HEK293 (cell line): ENCODE results near the gene NME3.

Source experiments
- CTCF ChIP-seq: fragments of 450-650 bp; formaldehyde crosslinking; IDR thresholded peaks from 2 replicates; pipeline ENCODE4 v1.5.1; 2016; ENCODE audit warnings: missing biosample characterization, missing genetic modification characterization
- ELK4 ChIP-seq: IDR thresholded peaks from 2 replicates; pipeline ENCODE4 v1.6.1; 2011; ENCODE audit warnings: mild to moderate bottlenecking, low read depth, low read length, borderline replicate concordance
- HIC1 ChIP-seq: fragments of 450-650 bp; formaldehyde crosslinking; IDR thresholded peaks from 2 replicates; pipeline ENCODE4 v1.5.1; 2016; ENCODE audit warnings: missing biosample characterization, missing genetic modification characterization
- HOXA7 ChIP-seq: sonication (generic); formaldehyde crosslinking; IDR thresholded peaks from 2 replicates; pipeline ENCODE4 v1.8.1; 2022; ENCODE audit warnings: missing genetic modification reagents, borderline replicate concordance
- KLF8 ChIP-seq: fragments of 450-650 bp; formaldehyde crosslinking; IDR thresholded peaks from 2 replicates; pipeline ENCODE4 v1.5.1; 2016; ENCODE audit warnings: missing biosample characterization, missing genetic modification characterization
- KLF9 ChIP-seq: fragments of 450-650 bp; formaldehyde crosslinking; IDR thresholded peaks from 2 replicates; pipeline ENCODE4 v1.5.1; 2016; ENCODE audit warnings: missing biosample characterization, missing genetic modification characterization, low read depth
- OVOL3 ChIP-seq: fragments of 450-650 bp; formaldehyde crosslinking; IDR thresholded peaks from 2 replicates; pipeline ENCODE4 v1.5.1; 2016; ENCODE audit warnings: missing biosample characterization, missing genetic modification characterization
- REPIN1 ChIP-seq: fragments of 450-650 bp; formaldehyde crosslinking; IDR thresholded peaks from 2 replicates; pipeline ENCODE4 v1.5.1; 2017; ENCODE audit warnings: missing biosample characterization, missing genetic modification characterization, low read depth
- SP2 ChIP-seq: fragments of 450-650 bp; formaldehyde crosslinking; IDR thresholded peaks from 2 replicates; pipeline ENCODE4 v1.5.1; 2016; ENCODE audit warnings: missing biosample characterization, missing genetic modification characterization
- SP3 ChIP-seq: fragments of 450-650 bp; formaldehyde crosslinking; IDR thresholded peaks from 2 replicates; pipeline ENCODE4 v1.5.1; 2016; ENCODE audit warnings: missing biosample characterization, missing genetic modification characterization
- WT1 ChIP-seq: fragments of 450-650 bp; formaldehyde crosslinking; IDR thresholded peaks from 2 replicates; pipeline ENCODE4 v1.5.1; 2016; ENCODE audit warnings: missing biosample characterization, missing genetic modification characterization
- ZBTB11 ChIP-seq: fragments of 450-650 bp; formaldehyde crosslinking; conservative IDR thresholded peaks from 2 replicates; pipeline ENCODE4 v1.5.1; 2016; ENCODE audit warnings: low read depth, missing biosample characterization, missing genetic modification characterization
- ZFP37 ChIP-seq: fragments of 450-650 bp; formaldehyde crosslinking; IDR thresholded peaks from 2 replicates; pipeline ENCODE4 v1.5.1; 2016; ENCODE audit warnings: missing biosample characterization, missing genetic modification characterization
- ZNF169 ChIP-seq: fragments of 450-650 bp; formaldehyde crosslinking; IDR thresholded peaks from 2 replicates; pipeline ENCODE4 v1.5.1; 2016; ENCODE audit warnings: missing biosample characterization, missing genetic modification characterization
- ZNF19 ChIP-seq: fragments of 450-650 bp; formaldehyde crosslinking; IDR thresholded peaks from 2 replicates; pipeline ENCODE4; 2016; ENCODE audit warnings: missing biosample characterization, missing genetic modification characterization, low read depth
- ZNF239 ChIP-seq: fragments of 450-650 bp; formaldehyde crosslinking; IDR thresholded peaks from 2 replicates; pipeline ENCODE4 v1.5.1; 2016; ENCODE audit warnings: missing biosample characterization, missing genetic modification characterization
- ZNF311 ChIP-seq: fragments of 450-650 bp; formaldehyde crosslinking; IDR thresholded peaks from 2 replicates; pipeline ENCODE4 v1.5.1; 2017; ENCODE audit warnings: missing biosample characterization, missing genetic modification characterization, borderline replicate concordance
- ZNF335 ChIP-seq: fragments of 450-650 bp; formaldehyde crosslinking; conservative IDR thresholded peaks from 2 replicates; pipeline ENCODE4 v1.5.1; 2016; ENCODE audit warnings: missing biosample characterization, missing genetic modification characterization
- ZNF341 ChIP-seq: fragments of 450-650 bp; formaldehyde crosslinking; IDR thresholded peaks from 2 replicates; pipeline ENCODE4; 2016; ENCODE audit warnings: low read depth, missing biosample characterization, missing genetic modification characterization
- ZNF426 ChIP-seq: fragments of 450-650 bp; formaldehyde crosslinking; IDR thresholded peaks from 2 replicates; pipeline ENCODE4 v1.5.1; 2017; ENCODE audit warnings: missing biosample characterization, missing genetic modification characterization, mild to moderate bottlenecking, inconsistent platforms, moderate library complexity
- ZNF639 ChIP-seq: fragments of 450-650 bp; formaldehyde crosslinking; IDR thresholded peaks from 2 replicates; pipeline ENCODE4 v1.5.1; 2016; ENCODE audit warnings: missing biosample characterization, missing genetic modification characterization
- ZNF785 ChIP-seq: fragments of 450-650 bp; formaldehyde crosslinking; IDR thresholded peaks from 2 replicates; pipeline ENCODE4 v1.5.1; 2016; ENCODE audit warnings: missing biosample characterization, missing genetic modification characterization
- ZSCAN5A ChIP-seq: fragments of 450-650 bp; formaldehyde crosslinking; IDR thresholded peaks from 2 replicates; pipeline ENCODE4 v1.5.1; 2016; ENCODE audit warnings: missing biosample characterization, missing genetic modification characterization

The NME3 gene

GRCh38 chr16:1770328-1771187 is 785 bp downstream of the NME3 start (continued):
- TF ChIP-seq ZNF785 (no peak), CTCF (tag by site-specific recombination) (0 out of 2 replicates have a peak, but pooled peaks have one; percentile 44), WT1 (tag by site-specific recombination) (no peak), KLF8 (tag by site-specific recombination) (peak; percentile 93), SP2 (tag by site-specific recombination) (peak; percentile 90), SP3 (peak; percentile 86), ZNF335 (tag by site-specific recombination) (peak; percentile 68), ZFP37 (tag by site-specific recombination) (peak; percentile 80), ZNF169 (no peak), OVOL3 (0 out of 2 replicates have a peak, but pooled peaks have one; percentile 15), ZNF341 (tag by site-specific recombination) (0 out of 2 replicates have a peak, but pooled peaks have one; percentile 8), ZNF239 (no peak; the same call in 1 of the 2 replicates), ZNF639 (tag by site-specific recombination) (no peak), HIC1 (tag by site-specific recombination) (no peak; the same call in 1 of the 2 replicates), ZSCAN5A (0 out of 2 replicates have a peak, but pooled peaks have one; percentile 32), KLF9 (tag by site-specific recombination) (peak; percentile 71), ELK4 (no peak), ZBTB11 (0 out of 2 replicates have a peak, but pooled peaks have one; percentile 27), REPIN1 (tag by site-specific recombination) (no peak), ZNF19 (tag by site-specific recombination) (no peak), ZNF311 (tag by site-specific recombination) (no peak), HOXA7 (no peak), ZNF426 (tag by site-specific recombination) (no peak)
